ENCODE results near the gene ZDHHC8. TPM values are rescaled to one million over a fixed set of nuclear protein-coding genes. Genes with fewer than 3 reads are reported as not detected.

Gene ZDHHC8
- total RNA-seq, 1 donor = 12.7 TPM

DNA sequence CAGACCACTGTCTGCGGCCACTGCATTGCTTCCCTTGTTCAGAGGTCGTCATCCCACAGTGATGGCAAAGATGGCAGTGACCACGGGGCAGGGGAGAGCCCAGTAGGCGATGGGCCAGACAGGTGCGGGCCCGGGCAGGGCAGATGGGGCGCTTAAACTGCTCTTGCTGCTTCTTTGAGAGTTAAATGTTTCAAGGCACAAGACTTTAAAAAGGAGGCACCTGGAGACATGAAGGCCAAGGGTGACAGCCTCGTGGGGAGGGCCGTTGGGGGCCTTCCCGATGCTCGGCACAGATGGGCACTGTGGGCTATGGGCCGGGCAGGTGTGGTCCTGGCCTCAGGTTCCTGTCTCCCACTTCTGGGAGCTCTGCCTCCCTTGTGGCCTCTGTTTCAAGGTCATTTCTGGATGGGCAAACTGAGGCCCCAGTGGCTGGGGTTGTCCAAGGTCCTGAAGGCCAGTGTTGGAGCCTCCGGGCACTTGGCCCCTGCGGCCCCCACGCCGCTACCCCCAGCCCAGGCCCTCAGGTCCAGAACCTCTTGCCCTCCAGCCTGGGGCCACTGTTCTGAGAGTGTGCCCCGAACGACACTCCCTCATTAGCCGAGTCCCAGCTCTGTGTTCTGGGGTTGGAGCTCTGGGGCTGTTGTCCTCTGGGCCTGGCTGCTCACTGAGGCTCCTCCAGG lies 36.2 kb downstream of the ZDHHC8 start:
- no peak for DNase-seq (ENCODE audit: low read depth)
- TF ChIP-seq, protein P1, sequence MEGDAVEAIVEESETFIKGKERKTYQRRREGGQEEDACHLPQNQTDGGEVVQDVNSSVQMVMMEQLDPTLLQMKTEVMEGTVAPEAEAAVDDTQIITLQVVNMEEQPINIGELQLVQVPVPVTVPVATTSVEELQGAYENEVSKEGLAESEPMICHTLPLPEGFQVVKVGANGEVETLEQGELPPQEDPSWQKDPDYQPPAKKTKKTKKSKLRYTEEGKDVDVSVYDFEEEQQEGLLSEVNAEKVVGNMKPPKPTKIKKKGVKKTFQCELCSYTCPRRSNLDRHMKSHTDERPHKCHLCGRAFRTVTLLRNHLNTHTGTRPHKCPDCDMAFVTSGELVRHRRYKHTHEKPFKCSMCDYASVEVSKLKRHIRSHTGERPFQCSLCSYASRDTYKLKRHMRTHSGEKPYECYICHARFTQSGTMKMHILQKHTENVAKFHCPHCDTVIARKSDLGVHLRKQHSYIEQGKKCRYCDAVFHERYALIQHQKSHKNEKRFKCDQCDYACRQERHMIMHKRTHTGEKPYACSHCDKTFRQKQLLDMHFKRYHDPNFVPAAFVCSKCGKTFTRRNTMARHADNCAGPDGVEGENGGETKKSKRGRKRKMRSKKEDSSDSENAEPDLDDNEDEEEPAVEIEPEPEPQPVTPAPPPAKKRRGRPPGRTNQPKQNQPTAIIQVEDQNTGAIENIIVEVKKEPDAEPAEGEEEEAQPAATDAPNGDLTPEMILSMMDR (IDR thresholded peaks at IDR 0.05; ENCODE audit: insufficient read depth, low read length) = no peak
- no peak overlapping the region for H3K4me3 ChIP-seq (ENCODE audit: low read depth, low read length)

DNA sequence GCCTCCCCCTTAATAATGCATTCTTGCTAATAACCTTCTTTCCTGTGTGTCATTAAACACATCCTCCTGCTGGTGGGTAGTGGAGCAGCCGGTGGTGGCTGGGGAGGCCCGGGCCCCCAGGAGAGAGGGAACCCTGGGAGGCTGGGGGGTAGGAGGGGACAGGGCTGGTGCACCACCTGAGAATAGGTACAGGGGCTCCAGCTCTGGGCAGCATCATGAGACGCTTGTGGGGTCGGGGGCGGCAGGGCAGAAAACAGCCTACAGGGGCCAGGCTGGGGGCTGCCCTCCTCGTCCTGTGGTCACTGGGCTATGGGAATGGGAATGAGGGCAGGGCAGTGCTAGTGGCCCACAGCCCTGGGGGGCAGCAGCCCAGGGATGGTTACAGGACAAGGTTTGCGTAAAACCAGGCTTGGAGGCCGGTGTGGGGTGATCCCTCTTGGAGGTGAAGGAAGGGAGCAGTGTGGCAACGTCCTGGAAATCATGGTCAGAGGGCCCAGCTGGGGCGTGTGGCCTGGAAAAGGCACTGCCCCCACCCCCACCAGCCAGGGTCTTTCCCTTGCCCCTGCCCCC lies 37.7 kb downstream of the ZDHHC8 start:
- H3K4me3 ChIP-seq (ENCODE audit: low read depth, low read length) = no peak overlapping the region
- TF ChIP-seq, protein P1 (IDR thresholded peaks at IDR 0.05; ENCODE audit: insufficient read depth, low read length) = no peak
- DNase-seq (ENCODE audit: low read depth) = no peak

DNA sequence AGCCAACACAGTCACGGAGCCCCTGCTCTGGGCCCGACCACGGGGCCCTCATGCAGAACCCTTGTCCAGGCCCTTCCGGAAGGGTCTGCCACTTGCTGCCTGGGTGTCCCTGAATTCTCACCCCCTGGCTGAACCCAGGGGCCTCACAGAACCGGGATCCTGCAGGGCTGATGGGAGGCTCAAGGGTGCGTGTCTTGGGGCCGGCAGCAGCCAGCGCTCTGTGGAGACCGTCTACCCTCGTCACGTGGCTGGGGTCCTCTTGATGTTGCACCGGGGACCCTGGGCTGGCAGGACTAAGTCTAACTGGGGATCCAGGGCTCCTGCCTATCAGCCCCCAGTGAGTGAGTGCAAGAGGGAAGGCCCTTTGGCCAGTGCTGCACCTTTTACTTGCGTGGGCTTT lies 38.6 kb downstream of the ZDHHC8 start:
- TF ChIP-seq, protein P1 (IDR thresholded peaks at IDR 0.05; ENCODE audit: insufficient read depth, low read length) = no peak
- no peak overlapping the region for H3K4me3 ChIP-seq (ENCODE audit: low read depth, low read length)
- no peak for DNase-seq (ENCODE audit: low read depth)

DNA sequence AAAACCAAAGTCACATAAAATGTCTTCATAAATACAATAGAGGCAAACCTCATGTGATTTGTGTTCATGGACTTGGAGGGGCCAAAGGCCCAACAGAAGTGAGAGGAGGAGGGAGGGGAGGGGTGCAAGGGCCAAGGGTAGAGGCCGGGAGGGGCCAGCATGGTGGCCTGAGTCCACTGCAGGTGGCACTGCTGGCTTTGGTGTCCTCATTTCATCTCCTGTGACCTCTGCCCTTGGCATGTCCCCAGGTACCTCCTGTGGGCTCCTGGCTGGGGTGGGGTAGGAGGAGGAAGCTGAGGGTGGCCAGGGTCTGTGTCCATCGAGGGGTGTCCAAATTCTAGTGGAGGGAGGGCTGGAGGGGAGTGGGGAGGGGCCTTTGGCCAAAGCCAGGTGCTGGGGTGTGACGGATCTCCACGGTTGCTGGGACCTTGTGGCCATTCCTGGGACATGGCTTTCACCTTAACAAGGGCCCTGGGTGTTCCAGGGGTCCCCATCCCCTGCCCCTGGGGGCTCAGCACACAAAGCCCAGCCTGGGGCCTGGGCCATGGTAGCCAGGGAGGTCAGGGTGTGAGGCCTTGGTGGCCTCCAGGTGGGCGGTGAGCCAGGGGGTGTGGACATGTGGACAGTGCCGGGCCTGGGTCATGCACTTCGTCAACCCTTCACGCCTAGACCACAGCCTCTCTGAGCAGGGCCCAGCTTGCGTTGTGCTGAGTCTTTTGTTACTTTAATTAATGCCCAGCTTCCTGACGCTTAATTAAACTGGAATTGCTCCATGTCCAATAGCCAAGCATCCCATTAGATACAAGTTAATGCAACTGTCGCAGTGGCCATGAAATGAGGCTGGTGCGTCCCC lies 39.9 kb downstream of the ZDHHC8 start:
- TF ChIP-seq, protein P1 (IDR thresholded peaks at IDR 0.05; ENCODE audit: insufficient read depth, low read length) = no peak
- DNase-seq (ENCODE audit: low read depth) = no peak
- no peak overlapping the region for H3K4me3 ChIP-seq (ENCODE audit: low read depth, low read length)

DNA sequence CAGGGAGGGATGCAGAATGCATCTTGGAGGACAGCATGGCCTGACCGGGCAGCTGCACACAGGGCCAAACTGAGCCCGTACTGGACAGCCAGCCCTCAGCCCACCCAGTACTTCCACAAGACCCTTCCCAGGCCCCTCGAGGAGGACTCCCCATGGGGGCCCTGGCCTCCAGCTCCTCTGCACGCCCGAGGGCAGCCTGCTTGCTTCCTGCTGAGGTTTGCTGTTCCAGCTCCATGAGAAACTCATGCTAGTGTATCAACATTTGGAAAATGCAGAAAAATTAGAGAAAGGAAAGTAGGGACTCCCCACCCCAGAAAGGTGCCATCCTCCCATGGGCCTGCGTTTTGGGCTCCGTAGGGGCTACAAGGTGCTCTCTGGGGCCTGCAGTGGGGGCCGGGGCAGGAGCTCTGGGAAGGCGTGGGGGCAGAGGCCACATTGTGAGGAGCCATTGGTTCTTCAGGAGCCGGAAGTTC lies 40.6 kb downstream of the ZDHHC8 start:
- TF ChIP-seq, protein P1 (IDR thresholded peaks at IDR 0.05; ENCODE audit: insufficient read depth, low read length) = no peak
- no peak for DNase-seq (ENCODE audit: low read depth)
- no peak overlapping the region for H3K4me3 ChIP-seq (ENCODE audit: low read depth, low read length)

DNA sequence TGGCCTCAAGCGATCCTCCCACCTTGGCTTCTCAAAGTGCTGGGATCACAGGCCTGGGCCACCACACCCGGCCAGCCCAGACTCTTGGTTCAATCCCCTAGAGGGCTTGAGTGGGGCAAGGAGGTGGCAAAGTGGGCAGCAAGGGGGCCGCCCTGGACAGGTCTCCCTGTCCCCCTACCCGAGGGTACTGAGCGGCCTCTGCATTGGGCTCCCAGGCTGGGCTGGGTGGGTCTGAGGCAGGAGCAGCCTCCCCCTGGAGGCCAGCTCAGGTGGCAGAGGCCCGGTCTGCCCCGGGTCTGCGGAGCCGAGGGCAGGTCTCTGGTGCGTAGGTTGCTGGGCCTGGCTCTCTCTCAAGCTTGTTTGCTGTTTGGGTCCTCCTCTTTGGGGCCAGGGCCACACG lies 41.6 kb downstream of the ZDHHC8 start:
- DNase-seq (ENCODE audit: low read depth) = no peak
- H3K4me3 ChIP-seq (ENCODE audit: low read depth, low read length) = no peak overlapping the region
- TF ChIP-seq, protein P1 (IDR thresholded peaks at IDR 0.05; ENCODE audit: insufficient read depth, low read length) = no peak

Data from fibroblast of the aortic adventitia (primary cell).